Motor neuron (in vitro differentiated cells): Measurements from ENCODE around the gene KRTAP5-5. TPM values are rescaled to one million over a fixed set of nuclear protein-coding genes. Genes with fewer than 3 reads are reported as not detected.
A peak's percentile ranks its signal among the peaks of the same experiment; 100 is the strongest.
"Not testable (repeated sequence)": the region's sequence is repeated elsewhere in the genome, so short reads cannot be mapped to it uniquely, and the experiment has no call there.

Experiments used
- ATAC-seq, 8 experiments: fragments of 200-7000 bp; cut with Tn5 transposase; replicated peaks in 6 of 8; 2 replicates each; pipeline ENCODE4 v1.8.0; 2021; ENCODE audit warnings: mild to moderate bottlenecking in 8 of 8, moderate library complexity in 8 of 8
- H3K27ac ChIP-seq, 2 donors: fragments of 250-450 bp; sonication (Bioruptor Pico); 2 replicates each; pipeline ENCODE4 v1.9.0; 2021; ENCODE audit warnings: antibody characterized with exemption in 2 of 2, mild to moderate bottlenecking in 2 of 2, moderate library complexity in 1 of 2
- H3K4me1 ChIP-seq, 2 donors: fragments of 250-450 bp; sonication (Bioruptor Pico); replicated peaks in 1 of 2; 2 replicates each; pipeline ENCODE4 v1.6.1; 2021; ENCODE audit warnings: antibody characterized with exemption in 2 of 2, mild to moderate bottlenecking in 2 of 2, moderate library complexity in 1 of 2
- H3K4me3 ChIP-seq, 5 donors: fragments of 250-450 bp; sonication (Bioruptor Pico); 2 replicates each; pipeline ENCODE4 v1.9.0; 2021; ENCODE audit warnings: antibody characterized with exemption in 5 of 5, mild to moderate bottlenecking in 5 of 5, moderate library complexity in 4 of 5
- WGBS, 10 experiments: fragments of 450-650 bp; shearing (Covaris generic); methylation state at CpG; one replicate each; pipeline ENCODE4 v1.0.0; 2022; 5-methylcytosine and 5-hydroxymethylcytosine counted together
- in situ Hi-C, 9 experiments: fragments of 400-800 bp; cut with MboI; loops; one replicate each; pipeline ENCODE4 v1.15.0; 2021; ENCODE audit warnings: low sequenced_read_pairs in 9 of 9, low pct_unique_long_range_greater_than_20kb in 2 of 9; ENCODE audit not compliant: unreplicated experiment in 9 of 9
- total RNA-seq, 8 experiments: library from RNA; unstranded; fragments of 300-600 nt; gene quantifications; 2 replicates each; pipeline versions ENCODE4 v1.2.3 to v1.2.4, GENCODE V29; 2022

KRTAP5-5 gene
- total RNA-seq, 8 experiments from 2014 or later = not detected

DNA sequence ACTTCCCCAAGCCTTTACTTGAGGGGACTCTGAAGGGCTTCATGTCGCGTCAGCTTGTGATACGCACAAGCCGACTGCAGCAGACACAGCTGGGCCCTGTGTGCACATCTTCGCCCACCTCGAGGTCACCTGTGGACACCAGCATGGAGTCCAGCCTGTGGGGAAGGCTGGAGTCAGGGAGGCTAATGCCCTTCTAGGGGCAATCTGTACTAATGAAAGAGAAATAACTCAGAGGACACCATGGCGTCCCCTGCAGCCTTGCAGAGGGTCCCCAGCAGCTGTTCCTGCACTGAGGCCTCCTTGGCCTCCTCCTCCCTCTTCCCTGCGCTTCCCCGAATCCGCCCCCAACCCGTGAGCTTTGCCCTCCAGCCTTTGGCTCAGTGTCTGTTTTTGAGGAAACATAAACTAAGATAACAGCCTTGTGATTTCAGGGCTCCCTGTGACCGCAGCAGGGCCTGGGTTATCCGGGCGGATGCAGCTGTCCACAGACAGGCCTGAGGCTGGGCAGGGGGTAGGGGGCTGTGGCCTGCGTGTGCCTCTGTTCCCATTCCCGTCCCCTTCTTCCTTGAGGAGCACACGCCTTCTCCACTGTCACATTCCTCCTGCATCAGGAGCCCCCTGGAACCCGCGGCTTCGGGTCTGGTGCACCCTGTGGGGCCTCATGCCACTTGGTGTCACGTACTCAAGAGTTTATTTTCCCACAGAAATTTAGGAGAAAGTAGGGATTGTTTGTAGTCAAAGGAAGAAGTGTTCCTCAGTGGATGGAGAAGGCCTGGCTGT lies 25.0 kb downstream of the KRTAP5-5 start:
- in situ Hi-C loops = loop anchor here in 5 of 9 experiments (10.0 to 25.0 kb wide), 3 partner anchors 183 to 508 kb away; partner anchors contain the start of genes INS (in 3 of the 5), TH (in 3 of the 5), SYT8 (in 1 of the 5) and TNNI2 (in 1 of the 5)
- peaks cover 0 to 5% of the 10 kb centered on the region in 2 donors for H3K4me1 ChIP-seq
- 70 to 79% methylated on average over 2 to 8 of the region's 21 CpGs; no CpG with 5 or more reads in 8 of the 10 experiments for WGBS, 10 experiments
- no peak overlapping the region for H3K27ac ChIP-seq
- ATAC-seq = no peak
- H3K4me3 ChIP-seq = no peak overlapping the region

DNA sequence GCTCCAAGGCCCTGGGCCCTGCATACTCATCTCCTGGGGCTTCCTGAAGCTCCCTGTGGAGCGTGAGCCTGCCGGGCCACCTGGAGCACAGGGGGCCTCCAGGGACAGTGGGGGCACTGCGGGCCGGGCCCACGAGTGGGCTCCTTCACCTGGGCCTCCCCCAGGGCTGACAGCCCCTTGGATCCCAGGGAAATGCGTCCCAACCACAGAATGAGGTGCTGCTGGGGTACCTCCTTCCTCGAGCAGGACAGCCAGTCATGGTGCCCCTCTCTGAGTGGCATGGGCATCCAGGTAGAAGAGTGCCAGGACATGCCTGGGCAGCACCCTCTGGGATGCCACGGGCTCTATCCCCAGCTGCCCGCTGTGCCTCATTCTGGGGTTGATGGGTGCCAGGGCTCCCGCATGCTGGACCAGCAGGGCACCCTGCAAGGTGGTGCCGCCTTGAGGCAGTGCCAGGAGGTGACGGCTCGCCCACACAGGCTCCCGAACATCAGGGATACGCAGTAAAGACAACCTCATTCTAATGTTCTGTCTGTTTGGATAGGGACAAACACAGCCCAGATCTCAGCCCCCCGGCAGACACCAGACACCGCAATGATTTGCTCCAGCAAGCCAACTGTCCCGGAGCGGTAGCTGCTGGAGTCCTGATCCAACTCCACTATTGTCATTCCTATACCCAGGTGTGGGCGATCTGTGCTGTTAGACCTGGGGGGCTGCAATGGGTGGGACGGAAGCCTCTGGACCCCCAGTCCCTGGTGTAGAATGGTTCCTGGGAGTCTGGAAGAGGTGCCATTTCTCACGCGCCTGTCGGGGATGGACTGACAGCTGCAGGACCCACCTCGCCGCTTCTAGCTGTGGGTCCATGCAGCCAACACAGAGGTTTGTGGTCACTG lies 25.8 kb downstream of the KRTAP5-5 start:
- WGBS, 10 experiments = 70 to 100% (median 92%) methylated on average over 2 to 7 of the region's 26 CpGs; no CpG with 5 or more reads in 5 of the 10 experiments
- H3K4me3 ChIP-seq = no peak overlapping the region
- ATAC-seq = no peak
- H3K27ac ChIP-seq = no peak overlapping the region
- in situ Hi-C loops = loop anchor here in 5 of 9 experiments (10.0 to 25.0 kb wide), 3 partner anchors 182 to 507 kb away; partner anchors contain the start of genes INS (in 3 of the 5), TH (in 3 of the 5), SYT8 (in 1 of the 5) and TNNI2 (in 1 of the 5)
- peaks cover 0 to 5% of the 10 kb centered on the region in 2 donors for H3K4me1 ChIP-seq

DNA sequence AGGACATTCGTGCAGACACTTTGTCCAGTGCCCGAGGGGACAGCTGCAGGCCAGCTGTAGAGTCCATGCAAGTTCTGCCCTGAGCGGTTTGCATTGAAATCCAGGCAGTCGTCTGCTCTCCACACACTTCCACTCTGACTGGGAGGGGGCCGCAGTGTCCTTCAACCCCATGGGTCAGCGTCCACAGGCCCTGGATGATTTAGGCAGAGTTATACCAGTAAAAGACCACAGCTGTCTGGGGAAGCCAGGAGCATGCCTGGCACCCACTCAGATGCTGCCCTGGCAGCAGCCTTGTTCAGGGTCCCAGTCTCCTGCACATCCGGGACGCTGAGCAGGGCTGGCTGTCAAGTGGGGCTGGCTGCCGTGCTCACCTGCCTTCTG lies 26.5 kb downstream of the KRTAP5-5 start:
- in situ Hi-C loops = loop anchor here in 5 of 9 experiments (10.0 to 25.0 kb wide), 3 partner anchors 181 to 506 kb away; partner anchors contain the start of genes INS (in 3 of the 5), TH (in 3 of the 5), SYT8 (in 1 of the 5) and TNNI2 (in 1 of the 5)

DNA sequence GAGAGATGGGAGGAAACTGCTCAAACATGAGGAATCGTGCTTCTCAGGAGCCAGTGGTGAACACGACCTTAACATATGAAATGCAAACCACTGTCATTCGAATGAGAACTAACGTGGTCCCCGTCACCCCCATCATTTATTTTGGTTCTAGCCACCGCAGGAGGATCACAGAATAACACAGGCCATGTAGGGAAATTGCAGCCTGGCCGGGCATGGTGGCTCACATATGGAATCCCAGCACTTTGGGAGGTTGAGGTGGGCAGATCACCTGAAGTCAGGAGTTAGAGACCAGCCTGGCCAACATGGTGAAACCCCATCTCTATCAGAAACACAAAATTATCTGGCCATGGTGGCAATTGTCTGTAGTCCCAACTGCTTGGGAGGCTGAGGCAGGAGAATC lies 27.1 kb downstream of the KRTAP5-5 start:
- WGBS, 10 experiments = 26 to 58% (median 51%) methylated on average over 3 to 6 of the region's 7 CpGs; no CpG with 5 or more reads in 5 of the 10 experiments
- in situ Hi-C loops = loop anchor here in 5 of 9 experiments (10.0 to 25.0 kb wide), 3 partner anchors 181 to 506 kb away; partner anchors contain the start of genes INS (in 3 of the 5), TH (in 3 of the 5), SYT8 (in 1 of the 5) and TNNI2 (in 1 of the 5)
- H3K4me3 ChIP-seq = no peak overlapping the region
- no peak for ATAC-seq
- no peak overlapping the region for H3K27ac ChIP-seq
- H3K4me1 ChIP-seq = peaks cover 0 to 5% of the 10 kb centered on the region in 2 donors

More for the DNA sequence above, 26.5 kb downstream of the KRTAP5-5 start:
- no peak for ATAC-seq
- Histone ChIP-seq H3K4me1 (peaks cover 0 to 5% of the 10 kb centered on the region in 2 donors), H3K4me3 (no peak overlapping the region), H3K27ac (no peak overlapping the region)
- 20 to 75% (median 60%) methylated on average over 1 to 4 of the region's 9 CpGs; no CpG with 5 or more reads in 4 of the 10 experiments for WGBS, 10 experiments

DNA sequence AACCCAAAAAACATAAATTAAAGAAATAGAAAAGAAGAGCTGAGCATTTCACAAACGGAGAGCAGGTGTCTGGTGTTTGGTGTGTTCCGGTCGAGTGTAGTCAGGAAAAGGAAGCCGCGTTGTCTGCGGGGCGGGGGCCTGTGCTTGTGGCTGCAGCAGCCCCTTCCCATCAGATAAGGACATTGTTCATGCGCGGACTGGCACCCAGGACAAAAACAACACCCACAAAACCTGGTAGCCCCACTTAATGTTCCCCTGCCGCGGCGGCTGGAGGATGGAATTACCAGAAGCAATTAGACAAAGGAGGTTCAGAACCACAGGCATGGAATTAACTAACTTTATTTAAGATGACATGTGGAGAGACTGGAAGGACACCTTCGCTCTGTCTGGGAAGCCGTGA lies 29.9 kb downstream of the KRTAP5-5 start:
- Histone ChIP-seq H3K4me3 (no peak overlapping the region), H3K4me1 (no peaks in the 10 kb centered on the region), H3K27ac (no peak overlapping the region)
- ATAC-seq = no peak
- WGBS, 10 experiments = 60 to 100% (median 87%) methylated on average over 2 to 14 of the region's 14 CpGs; no CpG with 5 or more reads in 4 of the 10 experiments
- in situ Hi-C loops = loop anchor here in 5 of 9 experiments (10.0 to 25.0 kb wide), 3 partner anchors 178 to 503 kb away; partner anchors contain the start of genes INS (in 3 of the 5), TH (in 3 of the 5), SYT8 (in 1 of the 5) and TNNI2 (in 1 of the 5)

DNA sequence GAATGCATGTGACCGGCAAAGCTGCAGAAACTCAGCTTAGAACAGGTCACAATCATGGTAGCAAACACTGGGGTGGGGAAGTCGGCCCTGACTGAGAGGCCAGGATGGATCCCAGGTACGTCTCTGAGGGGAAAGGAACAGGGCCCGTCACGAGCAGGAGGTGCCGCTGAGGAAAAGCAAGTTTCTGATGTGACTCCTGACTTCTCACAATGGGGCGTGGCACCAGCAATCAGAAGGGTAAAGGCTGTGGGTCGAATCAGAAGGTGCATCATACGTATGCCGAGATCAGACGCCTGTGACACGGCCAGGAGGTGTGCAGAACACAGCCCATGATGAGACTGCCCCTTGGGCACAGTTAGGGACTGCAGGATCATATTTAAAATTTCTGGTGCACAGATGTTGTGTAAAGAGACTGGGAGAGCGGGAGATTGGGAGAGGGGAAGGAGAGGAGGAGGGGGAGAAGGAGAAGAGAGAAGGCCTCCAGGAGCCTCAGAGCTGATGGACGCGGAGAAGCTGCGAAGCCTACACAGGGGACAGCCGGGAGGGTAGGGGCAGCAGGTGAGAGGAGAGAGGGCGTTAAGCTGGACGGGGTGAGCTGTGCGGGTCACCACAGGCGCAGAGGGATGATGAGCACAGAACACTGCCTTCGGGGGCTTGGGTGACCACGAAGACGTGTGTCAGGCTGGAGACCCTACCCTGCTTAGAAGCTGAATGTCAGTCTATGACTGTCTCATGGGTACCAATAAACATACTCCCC lies 30.7 kb downstream of the KRTAP5-5 start:
- peak in 1 of 8 experiments; percentile 12 for ATAC-seq

DNA sequence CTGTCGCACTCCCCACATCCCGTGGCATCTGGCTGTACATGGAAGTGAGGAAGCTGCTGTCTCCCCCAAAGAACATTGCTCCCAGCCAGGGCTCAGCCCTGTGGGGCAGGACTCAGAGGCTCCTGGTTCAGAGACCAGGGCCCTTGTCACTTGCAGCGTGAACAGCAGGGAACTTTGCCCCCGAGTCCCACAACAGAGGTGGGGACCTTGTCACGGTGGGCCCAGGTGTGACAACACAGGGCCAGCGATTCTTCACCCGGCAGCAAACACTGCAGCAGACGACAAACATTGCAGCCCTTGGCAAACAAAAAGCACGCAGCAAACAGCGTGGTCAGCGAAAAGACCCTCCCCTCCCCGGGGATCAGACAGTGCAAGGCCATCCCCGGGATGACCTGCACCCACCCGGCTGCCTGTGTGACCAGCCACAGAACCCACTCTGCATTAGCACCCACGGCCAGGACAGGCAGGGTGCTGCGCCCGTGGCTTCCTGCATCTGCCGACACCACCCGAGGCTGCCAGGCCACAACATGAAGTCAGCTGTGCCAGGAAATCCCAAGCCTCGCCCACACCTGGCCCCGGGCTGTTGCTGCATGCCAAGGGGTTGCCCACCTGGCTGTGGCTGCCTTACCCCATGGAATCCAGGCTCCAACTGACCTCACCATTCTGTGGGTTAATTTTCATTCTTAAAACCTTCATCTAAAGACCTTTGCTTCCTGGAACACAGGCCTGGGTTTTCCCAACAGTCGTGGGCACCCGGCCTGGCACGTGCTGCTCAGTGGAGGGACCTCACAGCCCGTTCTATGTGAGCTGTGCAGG lies 32.1 kb downstream of the KRTAP5-5 start:
- in situ Hi-C loops = loop anchor here in 4 of 9 experiments (25.0 kb wide), 2 partner anchors 176 to 501 kb away; partner anchors contain the start of genes INS (in 3 of the 4), TH (in 3 of the 4), SYT8 (in 1 of the 4) and TNNI2 (in 1 of the 4)
- no CpG with 5 or more reads among the region's 25 CpGs for WGBS, 10 experiments

More for the DNA sequence above, 30.7 kb downstream of the KRTAP5-5 start:
- in situ Hi-C loops = loop anchor here in 4 of 9 experiments (25.0 kb wide), 2 partner anchors 177 to 502 kb away; partner anchors contain the start of genes INS (in 3 of the 4), TH (in 3 of the 4), SYT8 (in 1 of the 4) and TNNI2 (in 1 of the 4)
- Histone ChIP-seq H3K27ac (no peak overlapping the region), H3K4me1 (no peaks in the 10 kb centered on the region), H3K4me3 (no peak overlapping the region)
- 61 to 83% (median 67%) methylated on average over 1 to 11 of the region's 24 CpGs; no CpG with 5 or more reads in 7 of the 10 experiments for WGBS, 10 experiments

DNA sequence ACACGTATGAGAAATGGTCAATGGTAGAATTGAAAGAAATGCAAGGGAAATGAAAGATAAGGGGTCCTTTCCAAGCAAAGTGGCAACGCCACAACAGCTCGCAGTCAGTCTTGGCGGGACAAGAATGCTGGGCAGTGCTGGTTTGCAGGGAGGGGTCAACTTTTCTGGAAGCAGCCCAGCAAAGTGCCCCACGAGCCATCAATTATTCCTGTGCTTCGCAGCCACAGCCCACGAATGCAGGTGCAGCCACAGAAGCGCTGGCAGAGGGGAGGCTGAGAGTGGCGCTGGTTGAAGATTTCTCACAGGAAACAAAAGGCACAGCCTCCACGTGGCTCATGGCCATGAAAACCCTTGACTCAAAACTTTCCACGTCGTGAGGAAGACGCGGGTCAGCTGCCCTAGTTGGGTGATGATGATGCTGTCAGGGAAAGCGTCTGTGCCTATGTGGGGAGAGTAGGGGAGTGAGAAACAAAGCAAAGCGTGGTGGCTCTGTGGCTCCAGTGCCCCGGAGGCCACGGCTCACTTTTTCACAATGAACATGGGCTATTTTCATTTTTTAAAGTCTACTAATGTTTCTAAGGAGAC lies 33.2 kb downstream of the KRTAP5-5 start:
- H3K4me1 ChIP-seq, H3K4me3 ChIP-seq, ATAC-seq, H3K27ac ChIP-seq: not testable (repeated sequence)
- WGBS, 10 experiments = no CpG with 5 or more reads among the region's 18 CpGs
- in situ Hi-C loops = loop anchor here in 4 of 9 experiments (25.0 kb wide), 2 partner anchors 175 to 500 kb away; partner anchors contain the start of genes INS (in 3 of the 4), TH (in 3 of the 4), SYT8 (in 1 of the 4) and TNNI2 (in 1 of the 4)

More for the DNA sequence above, 32.1 kb downstream of the KRTAP5-5 start:
- H3K27ac ChIP-seq, H3K4me3 ChIP-seq, H3K4me1 ChIP-seq: not testable (repeated sequence)
- ATAC-seq = peak in 1 of 8 experiments; percentile 62

DNA sequence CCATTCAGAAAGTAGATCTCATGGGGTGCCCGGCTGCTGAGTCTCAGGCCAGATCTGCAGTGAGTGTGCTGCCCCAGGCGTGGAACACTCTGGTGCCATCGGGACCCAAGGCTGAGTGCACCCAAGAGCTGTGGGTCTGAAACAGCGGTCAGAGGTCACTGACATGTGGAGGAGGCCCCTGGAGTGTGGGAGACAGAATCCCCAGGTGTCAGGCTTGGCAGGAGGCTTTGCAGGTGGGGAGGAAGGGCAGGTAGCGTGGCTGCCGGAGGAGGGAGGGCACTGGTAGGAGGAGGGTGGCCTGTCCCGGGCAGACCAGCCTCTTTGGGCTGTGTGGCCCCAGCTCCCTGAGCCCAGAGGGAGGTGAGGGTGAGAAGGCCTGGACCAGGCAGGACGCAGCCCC lies 35.7 kb downstream of the KRTAP5-5 start:
- Histone ChIP-seq H3K27ac (no peak overlapping the region), H3K4me1 (peaks cover 0 to 9% of the 10 kb centered on the region in 2 donors), H3K4me3 (no peak overlapping the region)
- ATAC-seq = no peak
- 80% methylated on average over 3 of the region's 8 CpGs; no CpG with 5 or more reads in 9 of the 10 experiments for WGBS, 10 experiments
- in situ Hi-C loops = loop anchor here in 4 of 9 experiments (25.0 kb wide), 2 partner anchors 172 to 497 kb away; partner anchors contain the start of genes INS (in 3 of the 4), TH (in 3 of the 4), SYT8 (in 1 of the 4) and TNNI2 (in 1 of the 4)

DNA sequence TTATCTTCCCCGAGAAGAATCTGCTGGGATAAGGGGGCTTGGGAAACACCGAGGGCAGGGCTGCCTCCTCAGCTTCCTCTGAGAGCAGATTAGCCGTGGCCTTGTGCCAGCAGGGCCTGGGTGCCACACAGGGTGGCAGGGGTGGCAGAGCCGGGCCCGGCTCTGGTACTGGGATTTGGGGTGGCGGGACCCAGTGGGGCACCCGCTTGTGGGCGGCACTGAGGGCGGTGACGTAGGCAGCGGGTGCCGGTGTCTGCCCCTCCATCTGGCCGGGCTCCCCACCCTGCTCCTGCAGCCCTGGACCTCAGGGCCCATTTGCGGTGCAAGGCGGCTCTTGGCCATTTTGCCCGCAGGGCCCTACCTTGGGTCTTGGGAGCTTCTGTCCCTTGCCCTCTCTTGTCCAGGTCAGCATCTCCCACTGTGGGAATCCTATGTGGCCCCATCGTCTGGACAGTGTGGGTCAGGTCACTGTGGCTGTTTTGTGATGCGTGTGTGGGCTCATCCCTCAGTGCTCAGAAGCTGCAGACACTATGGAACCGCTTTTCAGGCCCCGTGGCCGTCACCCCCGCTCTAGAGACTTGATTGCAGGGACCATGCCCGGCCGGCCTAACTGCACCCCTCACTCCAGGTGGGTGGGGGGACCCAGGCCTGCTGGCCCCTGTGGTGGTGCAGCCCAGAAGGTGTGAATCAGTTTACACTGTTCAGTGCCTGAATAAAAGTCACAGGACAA lies 37.7 kb downstream of the KRTAP5-5 start:
- 65 to 80% (median 75%) methylated on average over 1 to 7 of the region's 24 CpGs; no CpG with 5 or more reads in 6 of the 10 experiments for whole genome bisulfite sequencing, 10 experiments
- no peak overlapping the region for H3K4me3 ChIP-seq
- H3K4me1 ChIP-seq = peaks cover 0 to 9% of the 10 kb centered on the region in 2 donors
- ATAC-seq = peak in 3 of 8 experiments; percentile 3 to 16 (median 6)
- no peak overlapping the region for H3K27ac ChIP-seq
- in situ Hi-C loops = loop anchor here in 4 of 9 experiments (25.0 kb wide), 2 partner anchors 170 to 495 kb away; partner anchors contain the start of genes INS (in 3 of the 4), TH (in 3 of the 4), SYT8 (in 1 of the 4) and TNNI2 (in 1 of the 4)
